GM08714 (cell line): Measurements from ENCODE around the gene SLC51B.
"Not testable (repeated sequence)": the region's sequence is repeated elsewhere in the genome, so short reads cannot be mapped to it uniquely, and the experiment has no call there.

Experiments
- H3K4me3 ChIP-seq: fragments of 200-500 bp; sonication (Bioruptor generic); 2 replicates; pipeline ENCODE4 v1.5.1; 2014; ENCODE audit warnings: mild to moderate bottlenecking, low read length, inconsistent platforms
- ZNF274 ChIP-seq: IDR thresholded peaks from 2 replicates; pipeline ENCODE4 v1.6.1; 2012; ENCODE audit warnings: mild to moderate bottlenecking, low read depth, low read length

Gene SLC51B

DNA sequence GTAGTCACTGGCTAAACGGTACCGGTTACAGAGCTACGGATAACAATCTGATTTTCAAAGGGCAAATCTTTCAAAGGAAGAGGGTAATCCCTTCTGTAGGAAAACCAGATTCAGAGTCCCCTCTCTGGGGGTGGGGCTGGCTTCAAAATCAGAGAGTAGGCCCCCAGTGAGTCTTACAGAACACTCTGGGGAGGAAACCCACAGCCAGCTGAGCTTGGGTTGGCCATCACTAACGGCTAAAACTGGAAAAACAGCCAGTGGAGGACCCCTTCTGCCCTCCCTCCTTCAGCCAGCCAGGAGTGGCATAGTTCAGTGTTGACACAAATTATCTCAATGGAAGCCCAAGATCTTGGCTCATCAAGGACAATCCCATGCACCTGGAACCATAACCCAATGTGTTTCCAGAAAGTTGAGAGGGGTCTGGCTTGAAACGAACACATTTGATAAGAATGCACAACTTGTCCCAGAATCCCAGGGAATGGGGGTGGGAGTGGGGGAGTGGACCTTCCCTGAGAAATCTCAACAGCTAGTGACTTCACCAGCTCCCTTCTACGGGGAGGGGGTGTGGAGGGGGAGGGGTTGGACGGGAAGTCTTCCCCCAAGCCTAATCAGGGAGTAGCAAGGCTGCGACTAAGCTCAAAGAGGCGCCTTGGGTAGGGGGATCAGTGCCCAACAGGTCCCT is 21.6 kb downstream of the SLC51B start:
- TF ChIP-seq ZNF274 = no peak
- no peak overlapping the region for H3K4me3 ChIP-seq

DNA sequence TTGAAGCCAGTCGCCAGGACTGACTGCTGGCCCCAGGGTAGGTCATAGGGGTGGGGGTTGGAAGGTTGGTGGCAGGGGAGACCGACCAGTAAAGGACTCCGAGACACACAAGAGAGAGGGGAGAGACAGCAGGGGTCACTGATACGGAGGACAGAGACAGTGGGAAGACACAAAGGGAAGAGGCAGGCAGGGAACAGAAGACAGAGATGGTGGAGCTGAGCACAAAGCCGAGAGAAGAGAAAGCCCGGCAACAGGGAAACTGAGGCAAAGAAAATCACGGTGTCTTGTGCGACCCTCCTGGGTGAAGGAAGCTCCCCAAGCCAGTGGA is 22.1 kb downstream of the SLC51B start:
- H3K4me3 ChIP-seq = no peak overlapping the region
- no peak for TF ChIP-seq ZNF274

DNA sequence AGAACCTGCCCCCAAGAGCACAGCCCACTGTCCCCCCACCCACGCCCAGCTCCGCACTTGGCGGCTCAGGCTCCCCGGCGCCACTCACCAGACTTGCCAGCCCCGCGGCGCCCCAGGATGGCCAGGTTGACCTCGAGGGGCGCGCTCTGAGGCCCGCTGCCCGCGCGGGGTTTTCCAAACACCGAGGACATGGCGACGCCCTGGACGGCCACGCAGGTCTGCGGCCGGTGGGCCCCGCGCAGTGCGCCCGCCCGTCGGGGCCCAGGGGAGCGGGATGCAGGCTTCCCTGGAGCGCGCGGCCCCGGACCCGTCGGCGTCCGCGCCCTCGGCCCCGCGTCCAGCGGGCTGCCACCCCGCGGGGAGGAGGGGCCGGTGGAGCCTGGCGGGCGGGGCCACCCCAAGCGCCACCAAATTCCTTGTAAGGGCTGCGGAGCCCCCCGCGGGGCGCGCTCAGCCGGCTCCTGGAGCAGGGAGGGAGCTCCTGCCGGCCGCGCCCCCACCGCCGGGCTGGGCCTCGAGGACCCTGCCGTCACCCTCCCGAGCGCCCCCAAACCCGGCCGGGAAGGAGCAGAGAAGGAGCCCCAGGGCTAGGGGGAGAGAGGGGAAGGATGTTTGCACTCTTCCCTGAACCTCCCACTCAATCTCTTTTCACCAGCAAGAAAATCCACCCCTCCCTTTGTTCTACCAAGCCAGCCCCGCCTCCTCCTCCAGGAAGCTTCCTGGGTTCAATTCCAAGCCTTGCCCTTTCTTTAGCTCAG is 22.6 kb downstream of the SLC51B start, which contains the start of gene RASL12:
RASL12 (minus strand) TSS at position 347 of the 758 bp plus-strand sequence; CDS start at position 191, 156 bp downstream.
- no peak for TF ChIP-seq ZNF274
- H3K4me3 ChIP-seq = no peak within 1 kb of the TSS

GRCh38 chr15:65068403-65068788 is 23.2 kb downstream of the SLC51B start:
- no peak for TF ChIP-seq ZNF274
- no peak overlapping the region for H3K4me3 ChIP-seq

GRCh38 chr15:65069179-65069578 is 24.0 kb downstream of the SLC51B start:
- no peak overlapping the region for H3K4me3 ChIP-seq
- TF ChIP-seq ZNF274 = no peak

DNA sequence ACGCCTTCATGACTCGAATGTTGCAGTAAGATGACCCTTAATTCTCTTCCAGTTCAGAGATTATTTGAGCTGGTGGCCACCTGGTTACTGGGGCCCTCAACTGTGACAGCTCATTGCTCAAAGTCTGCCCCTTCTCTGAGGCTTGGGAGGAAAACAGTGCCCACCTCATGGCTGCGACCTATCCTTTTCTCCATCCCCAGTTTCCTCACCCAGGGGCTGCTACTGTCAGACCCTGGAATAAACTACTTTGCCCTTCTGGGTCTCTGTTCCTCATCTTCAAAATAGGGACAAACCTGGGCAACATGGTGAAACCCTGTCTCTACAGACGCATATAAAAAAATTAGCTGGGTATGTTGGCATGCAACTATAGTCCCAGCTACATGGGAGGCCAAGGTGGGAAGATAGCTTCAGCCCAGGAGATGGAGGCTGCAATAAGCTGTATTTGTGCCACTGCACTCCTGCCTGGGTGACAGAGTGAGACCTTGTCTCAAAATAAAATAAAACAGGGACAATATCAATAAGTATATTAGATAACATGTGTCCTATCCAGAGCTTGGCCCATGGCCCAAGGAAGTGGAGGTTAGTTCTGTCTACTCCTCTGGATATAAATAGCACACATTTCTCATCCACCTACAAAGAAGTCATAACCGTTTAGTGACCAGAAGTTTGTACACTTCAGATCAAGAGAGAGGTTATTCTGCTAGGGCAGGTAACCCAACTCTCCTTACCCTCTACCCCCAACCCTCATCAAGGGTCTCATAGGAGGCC is 24.8 kb downstream of the SLC51B start:
- TF ChIP-seq ZNF274 = no peak
- no peak overlapping the region for H3K4me3 ChIP-seq

DNA sequence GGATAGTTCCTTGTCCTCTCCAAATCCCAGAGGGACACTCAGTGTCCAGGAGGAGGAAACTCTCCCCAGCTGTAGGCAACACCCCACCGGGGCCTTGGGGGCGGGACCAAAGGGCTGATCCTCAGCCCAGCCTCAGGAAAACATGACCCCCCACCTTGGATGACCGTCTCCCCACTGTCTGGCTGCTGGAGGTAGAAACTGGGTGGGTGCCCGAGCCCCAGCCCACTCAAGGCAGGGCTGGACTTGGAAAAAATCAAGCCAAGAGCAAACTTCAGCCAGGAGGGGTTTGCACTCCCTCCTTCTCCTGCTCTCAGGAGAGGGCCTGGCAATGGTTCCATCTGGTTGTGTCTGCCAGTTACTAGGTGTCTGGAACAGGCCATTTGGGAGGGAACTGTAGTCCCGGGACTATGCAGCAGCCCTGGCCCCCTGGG is 26.2 kb downstream of the SLC51B start:
- no peak overlapping the region for H3K4me3 ChIP-seq
- no peak for TF ChIP-seq ZNF274

- H3K4me3 ChIP-seq = no peak overlapping the region
- no peak for TF ChIP-seq ZNF274
Measured at GRCh38 chr15:65072027-65072426, 26.8 kb downstream of the SLC51B start.

- no peak for TF ChIP-seq ZNF274
- no peak overlapping the region for H3K4me3 ChIP-seq
Measured at GRCh38 chr15:65072617-65073016, 27.4 kb downstream of the SLC51B start.

DNA sequence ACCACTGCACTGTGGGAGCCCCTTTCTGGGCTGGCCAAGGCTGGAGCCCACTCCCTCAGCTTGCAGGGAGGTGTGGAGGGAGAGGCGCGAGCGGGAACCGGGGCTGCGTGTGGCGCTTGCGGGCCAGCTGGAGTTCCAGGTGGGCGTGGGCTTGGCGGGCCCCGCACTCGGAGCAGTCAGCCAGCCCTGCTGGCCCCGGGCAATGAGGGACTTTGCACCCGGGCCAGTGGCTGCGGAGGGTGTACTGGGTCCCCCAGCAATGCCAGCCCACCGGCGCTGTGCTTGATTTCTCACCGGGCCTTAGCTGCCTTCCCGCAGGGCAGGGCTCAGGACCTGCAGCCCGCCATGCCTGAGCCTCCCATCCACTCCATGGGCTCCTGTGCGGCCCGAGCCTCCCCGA is 29.8 kb downstream of the SLC51B start:
- not testable (repeated sequence) for H3K4me3 ChIP-seq

DNA sequence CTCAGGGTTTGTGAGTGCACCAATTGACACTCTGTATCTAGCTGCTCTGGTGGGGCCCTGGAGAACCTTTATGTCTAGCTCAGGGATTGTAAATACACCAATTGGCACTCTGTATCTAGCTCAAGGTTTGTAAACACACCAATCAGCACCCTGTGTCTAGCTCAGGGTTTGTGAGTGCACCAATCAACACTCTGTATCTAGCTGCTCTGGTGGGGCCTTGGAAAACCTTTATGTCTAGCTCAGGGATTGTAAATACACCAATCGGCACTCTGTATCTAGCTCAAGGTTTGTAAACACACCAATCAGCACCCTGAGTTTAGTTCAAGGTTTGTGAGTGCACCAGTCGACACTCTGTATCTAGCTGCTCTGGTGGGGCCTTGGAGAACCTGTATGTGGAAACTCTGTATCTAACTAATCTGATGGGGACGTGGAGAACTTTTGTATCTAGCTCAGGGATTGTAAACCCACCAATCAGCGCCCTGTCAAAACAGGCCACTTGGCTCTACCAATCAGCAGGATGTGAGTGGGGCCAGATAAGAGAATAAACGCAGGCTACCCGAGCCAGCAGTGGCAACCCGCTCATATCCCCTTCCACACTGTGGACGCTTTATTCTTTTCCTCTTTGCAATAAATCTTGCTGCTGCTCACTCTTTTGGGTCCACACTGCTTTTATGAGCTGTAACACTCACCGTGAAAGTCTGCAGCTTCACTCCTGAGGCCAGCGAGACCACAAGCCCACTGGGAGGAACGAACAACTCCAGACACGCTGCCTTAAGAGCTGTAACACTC is 30.6 kb downstream of the SLC51B start:
- H3K4me3 ChIP-seq = not testable (repeated sequence)

GRCh38 chr15:65076486-65077290 is 31.5 kb downstream of the SLC51B start, which contains the start of gene KBTBD13:
KBTBD13 (plus strand) TSS chr15:65076746; CDS start chr15:65076816, 70 bp downstream.
- TF ChIP-seq ZNF274 = no peak
- no peak within 1 kb of the TSS for H3K4me3 ChIP-seq

DNA sequence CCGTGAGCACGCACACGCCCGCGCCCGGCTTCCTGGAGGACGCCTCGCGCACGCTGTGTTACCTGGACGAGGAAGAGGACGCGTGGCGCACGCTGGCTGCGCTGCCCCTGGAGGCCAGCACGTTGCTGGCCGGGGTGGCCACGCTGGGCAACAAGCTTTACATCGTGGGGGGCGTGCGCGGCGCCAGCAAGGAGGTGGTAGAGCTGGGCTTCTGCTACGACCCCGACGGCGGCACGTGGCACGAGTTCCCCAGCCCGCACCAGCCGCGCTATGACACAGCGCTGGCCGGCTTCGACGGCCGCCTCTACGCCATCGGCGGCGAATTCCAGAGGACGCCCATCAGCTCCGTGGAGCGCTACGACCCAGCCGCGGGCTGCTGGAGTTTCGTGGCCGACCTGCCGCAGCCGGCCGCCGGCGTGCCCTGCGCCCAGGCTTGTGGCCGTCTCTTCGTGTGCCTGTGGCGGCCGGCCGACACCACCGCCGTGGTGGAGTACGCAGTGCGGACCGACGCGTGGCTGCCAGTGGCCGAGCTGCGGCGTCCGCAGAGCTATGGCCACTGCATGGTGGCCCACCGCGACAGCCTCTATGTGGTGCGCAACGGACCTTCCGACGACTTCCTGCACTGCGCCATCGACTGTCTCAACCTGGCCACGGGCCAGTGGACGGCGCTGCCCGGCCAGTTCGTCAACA is 32.2 kb downstream of the SLC51B start:
- no peak overlapping the region for H3K4me3 ChIP-seq
- TF ChIP-seq ZNF274 = no peak
